Gastrocnemius medialis (tissue), 4 donors: Measurements from ENCODE around the gene CCNQ. TPM values are rescaled to one million over a fixed set of nuclear protein-coding genes. Genes with fewer than 3 reads are reported as not detected.

Experiments
- ATAC-seq, 2 donors: fragments of 150-250 bp; one replicate each; pipeline ENCODE4 v1.9.1; 2016
- DNase-seq, 2 donors: peaks; one replicate each; pipeline ENCODE4 v3.0.0-alpha.2; 2019
- H3K27ac ChIP-seq, 4 donors: fragments of 200-600 bp; sonication (generic); 1 replicate in 1 of 4; 2 replicates in 3 of 4; pipeline ENCODE4 v1.5.1; 2016 to 2018; ENCODE audit warnings: mild to moderate bottlenecking in 2 of 4, moderate library complexity in 1 of 4
- H3K27me3 ChIP-seq, 3 donors: fragments of 200-600 bp; sonication (generic) in 2 of 3; 1 replicate in 1 of 3; 2 replicates in 2 of 3; pipeline versions ENCODE4 v1.5.1 to v1.6.0; 2016 to 2019; ENCODE audit warnings: mild to moderate bottlenecking in 1 of 3, moderate library complexity in 1 of 3
- H3K36me3 ChIP-seq, 2 donors: fragments of 200-600 bp; sonication (generic) in 1 of 2; one replicate each; pipeline ENCODE4 v1.5.1; 2017 to 2018
- H3K4me1 ChIP-seq, 2 donors: fragments of 200-600 bp; sonication (generic) in 1 of 2; one replicate each; pipeline ENCODE4 v1.5.1; 2016 to 2017; ENCODE audit warnings: mild to moderate bottlenecking in 2 of 2
- H3K4me3 ChIP-seq, 4 donors: fragments of 200-600 bp; sonication (generic) in 3 of 4; 1 replicate in 1 of 4; 2 replicates in 3 of 4; pipeline ENCODE4 v1.5.1; 2016 to 2019; ENCODE audit warnings: mild to moderate bottlenecking in 2 of 4
- H3K9me3 ChIP-seq, 3 donors: fragments of 200-600 bp; sonication (generic) in 2 of 3; 1 replicate in 1 of 3; 2 replicates in 2 of 3; pipeline ENCODE4 v1.5.1; 2016 to 2019
- CTCF ChIP-seq, 5 experiments: fragments of 450-650 bp in 3 of 5; fragments of 200-600 bp in 2 of 5; sonication (generic) in 2 of 5; IDR thresholded peaks in 4 of 5; conservative IDR thresholded peaks in 1 of 5; 1 replicate in 4 of 5; 2 replicates in 1 of 5; pipeline ENCODE4 v1.5.1; 2016 to 2019; ENCODE audit warnings: antibody characterized with exemption in 5 of 5, mild to moderate bottlenecking in 3 of 5, moderate library complexity in 3 of 5
- POLR2A ChIP-seq, 2 donors: fragments of 450-650 bp; IDR thresholded peaks; one replicate each; pipeline ENCODE4 v1.6.1; 2017; ENCODE audit warnings: antibody characterized with exemption in 2 of 2, mild to moderate bottlenecking in 2 of 2, moderate library complexity in 2 of 2
- in situ Hi-C, 4 donors: fragments of 200-750 bp; cut with MboI; loops; one replicate each; pipeline versions ENCODE4 v1.15.0 to v1.8.0; 2017; ENCODE audit warnings: low sequenced_read_pairs in 4 of 4
- intact Hi-C: fragments of 100-400 bp; cut with DNase I; formaldehyde crosslinking; loops from one replicate; pipeline ENCODE4 v1.15.1; 2023; ENCODE audit warnings: low total_unique reads
- total RNA-seq, 4 donors: library from RNA; depleted of rRNA; stranded (reverse); fragments of >200 nt; gene quantifications; one replicate each; pipeline versions ENCODE4 v1.1.0 to v1.2.3, GENCODE V29; 2016

The CCNQ gene
- total RNA-seq, 4 donors from 2014 or later: 48.4 to 61.5 (median 52.8) TPM

GRCh38 chrX:153631907-153632594 is 33.1 kb upstream of the CCNQ start:
- DNase-seq (no peak), ATAC-seq (no peak)
- intact Hi-C loops (no loop called here), in situ Hi-C loops (no loop called here)
- TF ChIP-seq CTCF (IDR thresholded peaks at IDR 0.05 in 4 of 5, conservative IDR thresholded peaks at IDR 0.05 in 1 of 5) (no peak), POLR2A (IDR thresholded peaks at IDR 0.05) (no peak)
- H3K27ac ChIP-seq: no peak overlapping the region
- H3K4me1 ChIP-seq: no peaks in the 10 kb centered on the region
- H3K27me3 ChIP-seq: peaks cover 0 to 5% (median 0%) of the 10 kb centered on the region in 3 donors
- no peak overlapping the region for H3K4me3 ChIP-seq
- H3K9me3 ChIP-seq: no peaks in the 10 kb centered on the region
- no peaks in the 10 kb centered on the region for H3K36me3 ChIP-seq

- intact Hi-C loops: no loop called here
- no peak for ATAC-seq
- H3K9me3 ChIP-seq: no peaks in the 10 kb centered on the region
Observed at GRCh38 chrX:153631346-153631745, 32.4 kb upstream of the CCNQ start.

GRCh38 chrX:153628665-153629064 is 29.7 kb upstream of the CCNQ start:
- Histone ChIP-seq H3K4me3 (no peak overlapping the region), H3K9me3 (no peaks in the 10 kb centered on the region), H3K36me3 (no peaks in the 10 kb centered on the region), H3K27ac (no peak overlapping the region), H3K4me1 (no peaks in the 10 kb centered on the region), H3K27me3 (peaks cover 0 to 5% (median 0%) of the 10 kb centered on the region in 3 donors)
- no peak for DNase-seq
- TF ChIP-seq CTCF (IDR thresholded peaks at IDR 0.05 in 4 of 5, conservative IDR thresholded peaks at IDR 0.05 in 1 of 5) (no peak), POLR2A (IDR thresholded peaks at IDR 0.05) (no peak)
- in situ Hi-C loops: no loop called here
- intact Hi-C loops: no loop called here
- no peak for ATAC-seq

More at GRCh38 chrX:153631346-153631745, 32.4 kb upstream of the CCNQ start:
- no peaks in the 10 kb centered on the region for H3K36me3 ChIP-seq
- no peak for TF ChIP-seq CTCF (IDR thresholded peaks at IDR 0.05 in 4 of 5, conservative IDR thresholded peaks at IDR 0.05 in 1 of 5)
- no peak for TF ChIP-seq POLR2A (IDR thresholded peaks at IDR 0.05)
- no peak for DNase-seq
- in situ Hi-C loops: no loop called here
- no peak overlapping the region for H3K4me3 ChIP-seq
- no peaks in the 10 kb centered on the region for H3K4me1 ChIP-seq
- no peak overlapping the region for H3K27ac ChIP-seq
- peaks cover 0 to 5% (median 0%) of the 10 kb centered on the region in 3 donors for H3K27me3 ChIP-seq

GRCh38 chrX:153628129-153628528 is 29.2 kb upstream of the CCNQ start:
- in situ Hi-C loops (no loop called here), intact Hi-C loops (no loop called here)
- H3K9me3 ChIP-seq: no peaks in the 10 kb centered on the region
- DNase-seq: no peak
- H3K27ac ChIP-seq: no peak overlapping the region
- TF ChIP-seq POLR2A (IDR thresholded peaks at IDR 0.05): no peak
- TF ChIP-seq CTCF (IDR thresholded peaks at IDR 0.05 in 4 of 5, conservative IDR thresholded peaks at IDR 0.05 in 1 of 5): no peak
- peaks cover 0 to 9% (median 0%) of the 10 kb centered on the region in 3 donors for H3K27me3 ChIP-seq
- ATAC-seq: no peak
- H3K4me3 ChIP-seq: no peak overlapping the region
- no peaks in the 10 kb centered on the region for H3K36me3 ChIP-seq
- no peaks in the 10 kb centered on the region for H3K4me1 ChIP-seq
